ENCODE results near the gene C10orf71.

DNA sequence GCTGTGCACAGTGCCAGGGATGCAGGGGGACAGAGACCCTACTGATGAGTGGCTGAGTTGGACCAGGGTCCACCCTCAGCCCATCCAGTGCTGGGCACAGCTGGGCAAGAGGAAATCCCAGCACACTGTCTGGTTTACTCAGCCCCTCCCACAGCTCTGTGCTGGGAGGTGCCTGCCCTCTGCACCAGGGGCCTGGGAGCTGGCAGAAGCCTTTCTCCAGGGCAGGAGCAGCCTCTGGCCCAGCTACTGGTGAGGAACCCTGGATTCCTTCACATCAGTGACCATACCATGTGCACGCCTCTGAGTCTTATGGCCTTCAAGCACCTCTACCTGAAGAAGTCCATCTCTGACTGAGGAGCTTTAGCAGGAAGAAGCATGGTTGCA is 25.9 kb upstream of the C10orf71 start:
- no peak for TF ChIP-seq ZNF133 (tag by site-specific recombination; IDR thresholded peaks at IDR 0.05)
- no peak for TF ChIP-seq YY1 (tag by site-specific recombination; IDR thresholded peaks at IDR 0.05)
- no peak for TF ChIP-seq ZNF362 (tag by site-specific recombination; IDR thresholded peaks at IDR 0.05)
- TF ChIP-seq, protein P1, sequence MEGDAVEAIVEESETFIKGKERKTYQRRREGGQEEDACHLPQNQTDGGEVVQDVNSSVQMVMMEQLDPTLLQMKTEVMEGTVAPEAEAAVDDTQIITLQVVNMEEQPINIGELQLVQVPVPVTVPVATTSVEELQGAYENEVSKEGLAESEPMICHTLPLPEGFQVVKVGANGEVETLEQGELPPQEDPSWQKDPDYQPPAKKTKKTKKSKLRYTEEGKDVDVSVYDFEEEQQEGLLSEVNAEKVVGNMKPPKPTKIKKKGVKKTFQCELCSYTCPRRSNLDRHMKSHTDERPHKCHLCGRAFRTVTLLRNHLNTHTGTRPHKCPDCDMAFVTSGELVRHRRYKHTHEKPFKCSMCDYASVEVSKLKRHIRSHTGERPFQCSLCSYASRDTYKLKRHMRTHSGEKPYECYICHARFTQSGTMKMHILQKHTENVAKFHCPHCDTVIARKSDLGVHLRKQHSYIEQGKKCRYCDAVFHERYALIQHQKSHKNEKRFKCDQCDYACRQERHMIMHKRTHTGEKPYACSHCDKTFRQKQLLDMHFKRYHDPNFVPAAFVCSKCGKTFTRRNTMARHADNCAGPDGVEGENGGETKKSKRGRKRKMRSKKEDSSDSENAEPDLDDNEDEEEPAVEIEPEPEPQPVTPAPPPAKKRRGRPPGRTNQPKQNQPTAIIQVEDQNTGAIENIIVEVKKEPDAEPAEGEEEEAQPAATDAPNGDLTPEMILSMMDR (tag by site-specific recombination; IDR thresholded peaks at IDR 0.05): no peak
- TF ChIP-seq, protein P2, sequence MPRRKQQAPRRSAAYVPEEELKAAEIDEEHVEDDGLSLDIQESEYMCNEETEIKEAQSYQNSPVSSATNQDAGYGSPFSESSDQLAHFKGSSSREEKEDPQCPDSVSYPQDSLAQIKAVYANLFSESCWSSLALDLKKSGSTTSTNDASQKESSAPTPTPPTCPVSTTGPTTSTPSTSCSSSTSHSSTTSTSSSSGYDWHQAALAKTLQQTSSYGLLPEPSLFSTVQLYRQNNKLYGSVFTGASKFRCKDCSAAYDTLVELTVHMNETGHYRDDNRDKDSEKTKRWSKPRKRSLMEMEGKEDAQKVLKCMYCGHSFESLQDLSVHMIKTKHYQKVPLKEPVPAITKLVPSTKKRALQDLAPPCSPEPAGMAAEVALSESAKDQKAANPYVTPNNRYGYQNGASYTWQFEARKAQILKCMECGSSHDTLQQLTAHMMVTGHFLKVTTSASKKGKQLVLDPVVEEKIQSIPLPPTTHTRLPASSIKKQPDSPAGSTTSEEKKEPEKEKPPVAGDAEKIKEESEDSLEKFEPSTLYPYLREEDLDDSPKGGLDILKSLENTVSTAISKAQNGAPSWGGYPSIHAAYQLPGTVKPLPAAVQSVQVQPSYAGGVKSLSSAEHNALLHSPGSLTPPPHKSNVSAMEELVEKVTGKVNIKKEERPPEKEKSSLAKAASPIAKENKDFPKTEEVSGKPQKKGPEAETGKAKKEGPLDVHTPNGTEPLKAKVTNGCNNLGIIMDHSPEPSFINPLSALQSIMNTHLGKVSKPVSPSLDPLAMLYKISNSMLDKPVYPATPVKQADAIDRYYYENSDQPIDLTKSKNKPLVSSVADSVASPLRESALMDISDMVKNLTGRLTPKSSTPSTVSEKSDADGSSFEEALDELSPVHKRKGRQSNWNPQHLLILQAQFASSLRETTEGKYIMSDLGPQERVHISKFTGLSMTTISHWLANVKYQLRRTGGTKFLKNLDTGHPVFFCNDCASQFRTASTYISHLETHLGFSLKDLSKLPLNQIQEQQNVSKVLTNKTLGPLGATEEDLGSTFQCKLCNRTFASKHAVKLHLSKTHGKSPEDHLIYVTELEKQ (tag by site-specific recombination; IDR thresholded peaks at IDR 0.05; ENCODE audit: borderline replicate concordance): no peak
- TF ChIP-seq ZIC2 (tag by site-specific recombination; IDR thresholded peaks at IDR 0.05): no peak
- no peak for TF ChIP-seq KLF10 (tag by site-specific recombination; IDR thresholded peaks at IDR 0.05)
- TF ChIP-seq ZNF274 (IDR thresholded peaks at IDR 0.05; ENCODE audit: low read length): no peak
- no peak for TF ChIP-seq ZNF274 (tag by site-specific recombination; IDR thresholded peaks at IDR 0.05; ENCODE audit: borderline replicate concordance)
- no peak for TF ChIP-seq ELK4 (IDR thresholded peaks at IDR 0.05; ENCODE audit: borderline replicate concordance, low read depth, low read length)
- TF ChIP-seq ZNF626 (tag by site-specific recombination; IDR thresholded peaks at IDR 0.05): no peak
